GM21717 (cell line): Measurements from ENCODE around the gene CCR5AS.
"Not testable (repeated sequence)": the region's sequence is repeated elsewhere in the genome, so short reads cannot be mapped to it uniquely, and the experiment has no call there.

Experiments
- ATAC-seq: cut with Tn5 transposase; IDR thresholded peaks from one replicate; pipeline ENCODE4 v1.9.1; 2021; ENCODE audit warnings: mild to moderate bottlenecking, moderate library complexity; ENCODE audit not compliant: unreplicated experiment

Gene CCR5AS

GRCh38 chr3:46358466-46358865 is 48.4 kb downstream of the CCR5AS start:
- ATAC-seq = no peak

GRCh38 chr3:46356909-46357308 is 50.0 kb downstream of the CCR5AS start:
- ATAC-seq = no peak

GRCh38 chr3:46356276-46356675 is 50.6 kb downstream of the CCR5AS start:
- ATAC-seq = no peak

GRCh38 chr3:46354984-46355383 is 51.9 kb downstream of the CCR5AS start:
- ATAC-seq = no peak

- ATAC-seq = no peak
Measured at GRCh38 chr3:46354478-46354877, 52.4 kb downstream of the CCR5AS start.

- no peak for ATAC-seq
Measured at GRCh38 chr3:46353647-46354410, 53.0 kb downstream of the CCR5AS start, which contains the start of gene CCR2. Gene CCR2, plus strand, starts transcription at chr3:46354111. Its CDS starts 3,417 bp downstream, at chr3:46357528.

GRCh38 chr3:46353090-46353489 is 53.8 kb downstream of the CCR5AS start:
- no peak for ATAC-seq

GRCh38 chr3:46351646-46352045 is 55.2 kb downstream of the CCR5AS start:
- ATAC-seq = no peak

GRCh38 chr3:46350262-46350565 is 56.7 kb downstream of the CCR5AS start:
- no peak for ATAC-seq

GRCh38 chr3:46349484-46350261 is 57.2 kb downstream of the CCR5AS start:
- ATAC-seq = peak; percentile 65

- ATAC-seq = no peak
Measured at GRCh38 chr3:46348823-46349482, 57.9 kb downstream of the CCR5AS start.

GRCh38 chr3:46344476-46344875 is 62.4 kb downstream of the CCR5AS start:
- ATAC-seq = no peak

GRCh38 chr3:46338840-46339239 is 68.0 kb downstream of the CCR5AS start:
- ATAC-seq = no peak

- no peak for ATAC-seq
Measured at GRCh38 chr3:46337911-46338310, 69.0 kb downstream of the CCR5AS start.

GRCh38 chr3:46335541-46335940 is 71.3 kb downstream of the CCR5AS start:
- ATAC-seq = no peak

GRCh38 chr3:46334741-46335478 is 72.0 kb downstream of the CCR5AS start:
- no peak for ATAC-seq

- not testable (repeated sequence) for ATAC-seq
Measured at GRCh38 chr3:46330676-46331075, 76.2 kb downstream of the CCR5AS start.

GRCh38 chr3:46325645-46326300 is 81.1 kb downstream of the CCR5AS start:
- no peak for ATAC-seq

GRCh38 chr3:46324036-46324435 is 82.8 kb downstream of the CCR5AS start:
- ATAC-seq = no peak

GRCh38 chr3:46321461-46322104 is 85.3 kb downstream of the CCR5AS start:
- no peak for ATAC-seq
